GM12874 (cell line): ENCODE results near the gene TMEM40.

Source experiments
- TF ChIP-seq, protein P1 (sequence below): IDR thresholded peaks from 2 replicates; pipeline ENCODE4 v1.5.1; 2011; ENCODE audit warnings: low read depth, mild to moderate bottlenecking, control low read depth, low read length, moderate library complexity; ENCODE audit not compliant: insufficient read depth

The TMEM40 gene

DNA sequence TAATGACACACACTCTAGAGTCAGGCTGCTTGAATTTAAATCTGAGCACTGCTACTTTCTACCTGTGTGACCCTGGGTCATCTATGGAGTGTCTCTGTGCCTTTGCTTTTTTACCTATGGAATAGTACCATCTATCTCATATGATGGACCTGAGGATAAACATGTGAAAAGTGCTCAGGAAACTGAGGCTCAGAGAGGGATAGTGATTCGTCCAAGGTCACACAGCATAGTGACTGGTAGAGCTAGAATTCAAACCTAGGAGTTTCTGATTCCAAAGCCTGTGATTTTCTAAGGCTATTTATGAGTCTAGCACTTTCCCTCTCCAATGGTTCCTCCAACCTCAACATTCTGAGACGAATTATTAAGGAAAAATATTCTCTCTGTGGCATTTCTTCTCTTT lies 63.1 kb downstream of the TMEM40 start:
- TF ChIP-seq, protein P1, sequence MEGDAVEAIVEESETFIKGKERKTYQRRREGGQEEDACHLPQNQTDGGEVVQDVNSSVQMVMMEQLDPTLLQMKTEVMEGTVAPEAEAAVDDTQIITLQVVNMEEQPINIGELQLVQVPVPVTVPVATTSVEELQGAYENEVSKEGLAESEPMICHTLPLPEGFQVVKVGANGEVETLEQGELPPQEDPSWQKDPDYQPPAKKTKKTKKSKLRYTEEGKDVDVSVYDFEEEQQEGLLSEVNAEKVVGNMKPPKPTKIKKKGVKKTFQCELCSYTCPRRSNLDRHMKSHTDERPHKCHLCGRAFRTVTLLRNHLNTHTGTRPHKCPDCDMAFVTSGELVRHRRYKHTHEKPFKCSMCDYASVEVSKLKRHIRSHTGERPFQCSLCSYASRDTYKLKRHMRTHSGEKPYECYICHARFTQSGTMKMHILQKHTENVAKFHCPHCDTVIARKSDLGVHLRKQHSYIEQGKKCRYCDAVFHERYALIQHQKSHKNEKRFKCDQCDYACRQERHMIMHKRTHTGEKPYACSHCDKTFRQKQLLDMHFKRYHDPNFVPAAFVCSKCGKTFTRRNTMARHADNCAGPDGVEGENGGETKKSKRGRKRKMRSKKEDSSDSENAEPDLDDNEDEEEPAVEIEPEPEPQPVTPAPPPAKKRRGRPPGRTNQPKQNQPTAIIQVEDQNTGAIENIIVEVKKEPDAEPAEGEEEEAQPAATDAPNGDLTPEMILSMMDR: no peak

DNA sequence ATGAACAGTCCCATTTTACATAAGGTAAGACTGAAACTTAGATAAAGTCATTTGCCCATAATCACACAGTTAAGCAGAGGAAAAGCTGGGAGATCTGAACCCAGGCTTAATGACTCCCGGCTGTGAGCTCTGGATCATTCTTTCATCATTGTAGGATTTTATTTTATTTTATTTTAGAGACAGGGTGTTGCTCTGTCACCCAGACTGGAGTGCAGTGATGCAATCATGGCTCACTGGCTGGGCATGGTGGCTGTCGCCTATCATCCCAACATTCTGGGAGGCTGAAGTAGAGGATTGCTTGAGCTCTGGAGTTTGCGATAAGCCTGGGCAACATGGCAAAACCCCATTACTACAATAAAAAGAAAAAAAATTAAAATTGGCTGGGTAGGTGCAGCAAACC lies 63.9 kb downstream of the TMEM40 start:
- TF ChIP-seq, protein P1: no peak

- TF ChIP-seq, protein P1: no peak
Measured at GRCh38 chr3:12692444-12692843, 66.6 kb downstream of the TMEM40 start.

GRCh38 chr3:12689997-12690711 lies 68.9 kb downstream of the TMEM40 start:
- TF ChIP-seq, protein P1: no peak

- TF ChIP-seq, protein P1: no peak
Measured at GRCh38 chr3:12687948-12688347, 71.1 kb downstream of the TMEM40 start.

DNA sequence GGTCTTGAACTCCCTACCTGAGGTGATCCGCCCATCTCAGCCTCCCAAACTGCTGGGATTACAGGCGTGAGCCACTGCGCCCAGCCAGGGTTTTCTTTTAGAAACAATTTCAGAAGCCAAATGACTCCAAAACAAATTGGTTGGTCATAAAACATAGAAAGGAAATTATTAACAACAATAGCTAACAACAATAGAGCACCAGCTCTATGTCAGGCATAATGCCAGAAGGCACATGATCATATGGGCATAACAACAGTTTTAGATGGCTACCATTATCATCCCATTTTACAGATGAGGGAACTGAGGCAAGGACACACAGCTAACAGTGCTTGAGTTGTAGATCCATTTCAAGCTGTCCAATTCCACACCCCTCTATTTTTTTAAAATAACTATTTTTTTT lies 73.0 kb downstream of the TMEM40 start:
- TF ChIP-seq, protein P1: no peak
